NCI-H2107 treated with DMSO at 0.1 percent for 48 hours (cell line): Measurements from ENCODE around the gene AHNAK.

Experiments
- DNase-seq: peaks from one replicate; lab custom pipeline; 2025; ENCODE audit not compliant: unreplicated experiment; lab: John Stamatoyannopoulos, UW

AHNAK gene

GRCh38 chr11:62498031-62498430, 48.6 kb downstream of the AHNAK start:
- no peak for DNase-seq

- DNase-seq: peak; percentile 22
These were observed 49.3 kb downstream of the AHNAK start for GRCh38 chr11:62497132-62497801.

GRCh38 chr11:62496676-62497075, 49.9 kb downstream of the AHNAK start:
- DNase-seq: no peak

GRCh38 chr11:62494246-62494645, 52.4 kb downstream of the AHNAK start:
- no peak for DNase-seq

GRCh38 chr11:62493801-62494200, 52.8 kb downstream of the AHNAK start:
- DNase-seq: no peak

GRCh38 chr11:62492586-62492985, 54.0 kb downstream of the AHNAK start:
- DNase-seq: no peak

GRCh38 chr11:62491571-62492329, 54.9 kb downstream of the AHNAK start:
- no peak for DNase-seq

- no peak for DNase-seq
These were observed 57.4 kb downstream of the AHNAK start for GRCh38 chr11:62489204-62489603.

- no peak for DNase-seq
These were observed 58.7 kb downstream of the AHNAK start for GRCh38 chr11:62487738-62488551.

- no peak for DNase-seq
These were observed 59.5 kb downstream of the AHNAK start for GRCh38 chr11:62487136-62487535.

- no peak for DNase-seq
These were observed 62.3 kb downstream of the AHNAK start for GRCh38 chr11:62484352-62484751.

GRCh38 chr11:62482753-62483152, 63.9 kb downstream of the AHNAK start:
- no peak for DNase-seq

GRCh38 chr11:62479631-62480201, 66.9 kb downstream of the AHNAK start:
- DNase-seq: no peak

GRCh38 chr11:62477927-62478326, 68.7 kb downstream of the AHNAK start:
- no peak for DNase-seq

- no peak for DNase-seq
These were observed 74.3 kb downstream of the AHNAK start for GRCh38 chr11:62472063-62472884.

- DNase-seq: no peak
These were observed 75.0 kb downstream of the AHNAK start for GRCh38 chr11:62471603-62472002.

GRCh38 chr11:62468577-62468976, 78.0 kb downstream of the AHNAK start:
- DNase-seq: no peak

GRCh38 chr11:62466444-62466843, 80.2 kb downstream of the AHNAK start:
- DNase-seq: no peak

- no peak for DNase-seq
These were observed 82.0 kb downstream of the AHNAK start for GRCh38 chr11:62464655-62465054.

GRCh38 chr11:62463121-62463542, 83.5 kb downstream of the AHNAK start:
- no peak for DNase-seq

GRCh38 chr11:62462508-62462892, 84.1 kb downstream of the AHNAK start:
- DNase-seq: no peak
